MM.1S (cell line): ENCODE measurements around the gene EPHB1.

Experiments used
- DNase-seq: peaks from one replicate; pipeline ENCODE4 v3.0.0-alpha.2; 2015
- H2AFZ ChIP-seq: fragments of 300-600 bp; sonication (generic); 2 replicates; pipeline ENCODE4 v1.6.0; 2016; ENCODE audit warnings: antibody characterized with exemption, low read length
- H3F3A ChIP-seq: fragments of 300-600 bp; sonication (generic); 2 replicates; pipeline ENCODE4 v1.6.1; 2016; ENCODE audit warnings: mild to moderate bottlenecking, antibody characterized with exemption, low read length, moderate library complexity, mixed read lengths; ENCODE audit not compliant: insufficient read depth
- H3K27ac ChIP-seq: fragments of 300-600 bp; sonication (generic); 2 replicates; pipeline ENCODE4 v1.5.1; 2016; ENCODE audit warnings: mild to moderate bottlenecking, low read length
- H3K27me3 ChIP-seq: fragments of 300-600 bp; sonication (generic); replicated peaks from 2 replicates; pipeline ENCODE4 v1.6.0; 2016; ENCODE audit warnings: low read length; ENCODE audit not compliant: insufficient read depth
- H3K36me3 ChIP-seq: fragments of 300-600 bp; sonication (generic); replicated peaks from 2 replicates; pipeline ENCODE4 v1.6.1; 2016; ENCODE audit warnings: mild to moderate bottlenecking, low read length, mixed read lengths; ENCODE audit not compliant: insufficient read depth
- H3K4me1 ChIP-seq: fragments of 300-600 bp; sonication (generic); 2 replicates; pipeline ENCODE4 v1.6.1; 2016; ENCODE audit warnings: low read length, mixed read lengths
- H3K4me2 ChIP-seq: fragments of 300-600 bp; sonication (generic); 2 replicates; pipeline ENCODE4 v1.6.0; 2016; ENCODE audit warnings: low read depth, low read length
- H3K4me3 ChIP-seq: fragments of 300-600 bp; sonication (generic); 2 replicates; pipeline ENCODE4 v1.5.1; 2016; ENCODE audit warnings: low read length, mixed read lengths
- H3K79me2 ChIP-seq: fragments of 300-600 bp; sonication (generic); 2 replicates; pipeline ENCODE4 v1.6.1; 2016; ENCODE audit warnings: mixed run types, low read length, mixed read lengths
- H3K9ac ChIP-seq: fragments of 300-600 bp; sonication (generic); 2 replicates; pipeline ENCODE4 v1.6.1; 2016; ENCODE audit warnings: low read length, mixed read lengths
- H3K9me2 ChIP-seq: fragments of 300-600 bp; sonication (generic); replicated peaks from 2 replicates; pipeline ENCODE4 v1.6.1; 2016; ENCODE audit warnings: mild to moderate bottlenecking, low read length, mixed read lengths; ENCODE audit not compliant: insufficient read depth
- H3K9me3 ChIP-seq: fragments of 300-600 bp; sonication (generic); replicated peaks from 2 replicates; pipeline ENCODE4 v1.6.1; 2016; ENCODE audit warnings: mild to moderate bottlenecking, low read length, mixed read lengths; ENCODE audit not compliant: insufficient read depth
- H4K20me1 ChIP-seq: fragments of 300-600 bp; sonication (generic); 2 replicates; pipeline ENCODE4 v1.6.1; 2016; ENCODE audit warnings: mild to moderate bottlenecking, low read length, moderate library complexity, mixed read lengths; ENCODE audit not compliant: insufficient read depth
- EZH2 ChIP-seq: fragments of 300-600 bp; sonication (generic); optimal IDR thresholded peaks from 2 replicates; pipeline ENCODE3; 2017; ENCODE audit warnings: low read depth, mild to moderate bottlenecking, antibody characterized with exemption, low read length, mixed read lengths
- EZH2phosphoT487 ChIP-seq: fragments of 300-600 bp; sonication (generic); IDR thresholded peaks from 2 replicates; pipeline ENCODE4 v1.6.1; 2018; ENCODE audit warnings: antibody characterized with exemption, low read length
- TF ChIP-seq, protein P1 (sequence below): fragments of 300-600 bp; sonication (generic); IDR thresholded peaks from 2 replicates; pipeline ENCODE4 v1.5.1; 2016; ENCODE audit warnings: antibody characterized with exemption, low read length, mixed read lengths

Gene EPHB1

DNA sequence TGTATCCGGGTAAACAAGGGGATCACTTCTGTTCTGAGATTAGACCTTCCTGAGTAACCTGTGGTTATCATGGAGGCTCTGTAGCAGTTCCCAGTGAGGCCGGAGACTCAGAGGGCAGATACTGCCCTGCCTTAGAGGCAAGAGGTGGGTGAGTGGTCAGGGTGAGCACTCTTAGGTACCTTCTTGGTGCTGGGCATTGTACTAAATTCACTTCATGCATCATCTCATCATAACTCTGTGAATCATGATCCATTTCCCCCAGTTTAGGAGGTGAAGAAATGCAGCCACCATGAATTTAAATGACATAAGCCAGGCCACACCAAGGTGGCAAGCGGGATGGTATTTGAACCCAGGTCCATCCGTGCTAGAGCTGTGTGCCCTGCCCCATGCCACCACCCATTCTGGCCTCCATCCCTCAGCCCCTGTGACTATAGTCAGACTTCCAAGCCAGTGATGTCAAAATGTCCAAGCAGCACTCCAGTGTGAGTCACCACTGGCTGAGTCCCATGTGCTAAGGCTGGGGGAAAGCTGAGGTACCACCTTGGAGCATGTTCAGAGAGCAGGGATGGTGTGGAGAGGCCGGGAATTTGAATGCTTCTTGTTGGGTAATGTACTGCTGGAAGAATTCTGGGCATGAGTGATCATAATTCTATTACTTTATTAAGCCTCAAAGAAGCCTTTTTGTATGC is 88.8 kb downstream of the EPHB1 start:
- Histone ChIP-seq H3K36me3 (no peaks in the 10 kb centered on the region), H3K9me2 (no peaks in the 10 kb centered on the region), H3K27ac (no peak overlapping the region), H2AFZ (no peak overlapping the region), H4K20me1 (no peaks in the 10 kb centered on the region), H3K9ac (no peak overlapping the region), H3F3A (no peaks in the 10 kb centered on the region), H3K79me2 (no peaks in the 10 kb centered on the region), H3K4me2 (no peak overlapping the region), H3K27me3 (no peaks in the 10 kb centered on the region), H3K9me3 (no peaks in the 10 kb centered on the region), H3K4me3 (no peak overlapping the region), H3K4me1 (peaks cover 21% of the 10 kb centered on the region)
- TF ChIP-seq, protein P1, sequence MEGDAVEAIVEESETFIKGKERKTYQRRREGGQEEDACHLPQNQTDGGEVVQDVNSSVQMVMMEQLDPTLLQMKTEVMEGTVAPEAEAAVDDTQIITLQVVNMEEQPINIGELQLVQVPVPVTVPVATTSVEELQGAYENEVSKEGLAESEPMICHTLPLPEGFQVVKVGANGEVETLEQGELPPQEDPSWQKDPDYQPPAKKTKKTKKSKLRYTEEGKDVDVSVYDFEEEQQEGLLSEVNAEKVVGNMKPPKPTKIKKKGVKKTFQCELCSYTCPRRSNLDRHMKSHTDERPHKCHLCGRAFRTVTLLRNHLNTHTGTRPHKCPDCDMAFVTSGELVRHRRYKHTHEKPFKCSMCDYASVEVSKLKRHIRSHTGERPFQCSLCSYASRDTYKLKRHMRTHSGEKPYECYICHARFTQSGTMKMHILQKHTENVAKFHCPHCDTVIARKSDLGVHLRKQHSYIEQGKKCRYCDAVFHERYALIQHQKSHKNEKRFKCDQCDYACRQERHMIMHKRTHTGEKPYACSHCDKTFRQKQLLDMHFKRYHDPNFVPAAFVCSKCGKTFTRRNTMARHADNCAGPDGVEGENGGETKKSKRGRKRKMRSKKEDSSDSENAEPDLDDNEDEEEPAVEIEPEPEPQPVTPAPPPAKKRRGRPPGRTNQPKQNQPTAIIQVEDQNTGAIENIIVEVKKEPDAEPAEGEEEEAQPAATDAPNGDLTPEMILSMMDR = no peak
- TF ChIP-seq EZH2phosphoT487 (no peak), EZH2 (no peak)
- no peak for DNase-seq

GRCh38 chr3:134885877-134886621 is 91.0 kb downstream of the EPHB1 start:
- Histone ChIP-seq H2AFZ (no peak overlapping the region), H3K27ac (no peak overlapping the region), H3K27me3 (no peaks in the 10 kb centered on the region), H3K36me3 (no peaks in the 10 kb centered on the region), H3K9me3 (no peaks in the 10 kb centered on the region), H3K9me2 (no peaks in the 10 kb centered on the region), H3K4me2 (peak overlapping the region; percentile 4; the same call in 1 of the 2 replicates), H3K4me1 (peaks cover 21% of the 10 kb centered on the region), H3K4me3 (no peak overlapping the region), H3K79me2 (no peaks in the 10 kb centered on the region), H3F3A (no peaks in the 10 kb centered on the region), H4K20me1 (no peaks in the 10 kb centered on the region), H3K9ac (no peak overlapping the region)
- peak; percentile 46 for DNase-seq
- TF ChIP-seq EZH2phosphoT487 (no peak), EZH2 (no peak)
- TF ChIP-seq, protein P1 = peak; percentile 38

- H3K27ac ChIP-seq = no peak overlapping the region
- no peaks in the 10 kb centered on the region for H3K9me2 ChIP-seq
- H3K4me3 ChIP-seq = no peak overlapping the region
- no peaks in the 10 kb centered on the region for H3K9me3 ChIP-seq
- H3K9ac ChIP-seq = no peak overlapping the region
- H2AFZ ChIP-seq = no peak overlapping the region
- TF ChIP-seq, protein P1 = no peak
- TF ChIP-seq EZH2phosphoT487 = no peak
- no peak for TF ChIP-seq EZH2
- H3K79me2 ChIP-seq = no peaks in the 10 kb centered on the region
- no peaks in the 10 kb centered on the region for H3K36me3 ChIP-seq
- H3K4me1 ChIP-seq = peaks cover 21% of the 10 kb centered on the region
- H3K4me2 ChIP-seq = 0 out of 2 replicates have a peak overlapping the region, but pooled peaks have one; percentile 28
- DNase-seq = no peak
- no peaks in the 10 kb centered on the region for H3K27me3 ChIP-seq
- H4K20me1 ChIP-seq = no peaks in the 10 kb centered on the region
- H3F3A ChIP-seq = no peaks in the 10 kb centered on the region
Observed at GRCh38 chr3:134886991-134887390, 91.9 kb downstream of the EPHB1 start.
